VCaP (cell line): ENCODE results near the gene NOTCH4.

Experiments
- H3K27ac ChIP-seq: fragments of 450-650 bp; 2 replicates; pipeline ENCODE4 v1.5.1; 2017
- CTCF ChIP-seq: fragments of 450-650 bp; conservative IDR thresholded peaks from 2 replicates; pipeline ENCODE4 v1.5.1; 2017; ENCODE audit warnings: mild to moderate bottlenecking, moderate library complexity

Gene NOTCH4

GRCh38 chr6:32149092-32149755 is 74.6 kb downstream of the NOTCH4 start:
- no peak for TF ChIP-seq CTCF
- no peak overlapping the region for H3K27ac ChIP-seq

- no peak overlapping the region for H3K27ac ChIP-seq
- no peak for TF ChIP-seq CTCF
Measured at GRCh38 chr6:32148289-32149091, 75.4 kb downstream of the NOTCH4 start.

- no peak overlapping the region for H3K27ac ChIP-seq
Measured at GRCh38 chr6:32147401-32148132, 76.3 kb downstream of the NOTCH4 start.

GRCh38 chr6:32146687-32147086 is 77.2 kb downstream of the NOTCH4 start:
- no peak overlapping the region for H3K27ac ChIP-seq
- TF ChIP-seq CTCF, result no peak

More at GRCh38 chr6:32147401-32148132, 76.3 kb downstream of the NOTCH4 start:
- no peak for TF ChIP-seq CTCF

GRCh38 chr6:32146287-32146686 is 77.6 kb downstream of the NOTCH4 start:
- H3K27ac ChIP-seq, result no peak overlapping the region
- no peak for TF ChIP-seq CTCF
